EL (cell line): Measurements from ENCODE around the gene GPR142.

Experiments
- DNase-seq: peaks from one replicate; pipeline ENCODE4 v3.0.0-alpha.2; 2016

GPR142 gene, protein sequence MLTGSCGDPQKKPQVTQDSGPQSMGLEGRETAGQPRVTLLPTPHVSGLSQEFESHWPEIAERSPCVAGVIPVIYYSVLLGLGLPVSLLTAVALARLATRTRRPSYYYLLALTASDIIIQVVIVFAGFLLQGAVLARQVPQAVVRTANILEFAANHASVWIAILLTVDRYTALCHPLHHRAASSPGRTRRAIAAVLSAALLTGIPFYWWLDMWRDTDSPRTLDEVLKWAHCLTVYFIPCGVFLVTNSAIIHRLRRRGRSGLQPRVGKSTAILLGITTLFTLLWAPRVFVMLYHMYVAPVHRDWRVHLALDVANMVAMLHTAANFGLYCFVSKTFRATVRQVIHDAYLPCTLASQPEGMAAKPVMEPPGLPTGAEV

DNA sequence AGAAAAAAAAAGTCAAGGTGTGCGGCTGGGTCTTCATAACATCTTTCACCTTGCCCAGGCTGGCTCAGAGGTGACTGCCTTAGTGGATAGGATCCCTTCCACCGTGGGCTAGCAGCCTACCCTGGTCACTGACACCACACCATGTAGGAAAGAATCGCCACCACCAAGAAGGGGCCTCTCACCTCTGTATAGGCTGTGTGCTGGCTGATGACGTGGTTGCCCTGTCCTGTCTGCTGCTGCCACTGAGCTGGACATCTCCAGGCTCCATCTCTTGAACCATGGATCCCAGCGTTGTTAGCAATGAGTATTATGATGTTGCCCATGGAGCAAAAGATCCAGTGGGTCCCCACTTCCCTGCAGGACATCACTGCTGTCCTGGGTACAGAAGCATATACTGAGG lies at the start of gene GPR142:
Gene GPR142 (plus strand): TSS at position 301 of the 400 bp plus-strand sequence. CDS start 2,035 bp downstream, outside the sequence.
- no peak for DNase-seq

DNA sequence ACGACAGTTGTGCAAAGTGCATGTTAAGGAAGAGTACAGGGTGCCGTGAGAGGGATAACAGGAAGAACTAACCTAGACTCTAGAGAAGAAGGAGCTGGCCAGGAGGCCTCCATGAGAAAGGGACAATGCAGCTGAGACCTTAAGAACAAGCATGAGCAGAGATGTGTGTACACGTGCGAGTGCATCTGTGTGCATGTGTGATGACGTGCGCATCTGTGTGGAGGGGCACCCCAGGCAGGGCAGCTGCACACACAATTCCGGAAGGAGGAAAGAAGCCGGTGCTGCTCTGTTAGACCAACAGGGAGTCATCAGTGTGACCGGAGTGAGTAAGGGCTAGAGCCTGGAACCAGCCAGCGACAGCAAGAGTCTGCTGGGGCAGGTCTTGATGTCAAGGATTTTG lies 48.9 kb upstream of the GPR142 start:
- no peak for DNase-seq

- DNase-seq = no peak
Observed at GRCh38 chr17:74324521-74324920, 42.8 kb upstream of the GPR142 start.

- DNase-seq = no peak
Observed at GRCh38 chr17:74325376-74325742, 41.9 kb upstream of the GPR142 start.

DNA sequence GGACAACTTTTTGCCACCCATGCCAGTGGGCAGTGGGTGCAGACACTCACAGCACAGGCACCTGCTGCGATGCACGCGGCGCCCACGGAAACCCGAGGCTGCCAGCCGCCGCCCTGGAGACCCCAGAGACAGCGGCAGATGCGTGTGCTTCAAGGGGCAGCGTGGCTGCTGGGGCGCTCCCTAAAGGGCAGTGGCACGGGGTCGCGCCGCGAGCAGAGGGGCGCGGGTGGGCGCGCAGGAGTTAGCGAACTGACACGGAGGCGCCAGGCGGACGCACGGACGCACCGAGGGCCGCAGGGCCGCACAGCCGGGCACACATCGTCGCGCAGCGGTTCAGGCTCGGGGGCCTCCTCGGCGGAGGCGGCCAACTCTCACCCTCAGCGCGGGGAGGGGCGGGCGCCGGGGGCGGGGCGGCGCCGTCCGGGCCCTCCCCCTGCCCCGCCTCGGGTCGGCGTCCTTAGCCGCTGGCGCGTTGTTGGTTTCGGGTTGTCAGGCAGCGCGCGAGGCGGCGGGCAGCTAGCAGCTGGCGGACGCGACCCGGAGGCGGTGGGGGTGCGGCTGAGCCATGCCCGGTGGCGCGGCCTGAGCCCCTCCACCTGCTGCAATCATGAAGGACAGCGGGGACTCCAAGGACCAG lies 41.4 kb upstream of the GPR142 start, which contains the start of gene KIF19:
Gene KIF19 (plus strand): TSS at position 484 of the 637 bp plus-strand sequence. CDS start 124 bp downstream, at position 608.
- DNase-seq = no peak

DNA sequence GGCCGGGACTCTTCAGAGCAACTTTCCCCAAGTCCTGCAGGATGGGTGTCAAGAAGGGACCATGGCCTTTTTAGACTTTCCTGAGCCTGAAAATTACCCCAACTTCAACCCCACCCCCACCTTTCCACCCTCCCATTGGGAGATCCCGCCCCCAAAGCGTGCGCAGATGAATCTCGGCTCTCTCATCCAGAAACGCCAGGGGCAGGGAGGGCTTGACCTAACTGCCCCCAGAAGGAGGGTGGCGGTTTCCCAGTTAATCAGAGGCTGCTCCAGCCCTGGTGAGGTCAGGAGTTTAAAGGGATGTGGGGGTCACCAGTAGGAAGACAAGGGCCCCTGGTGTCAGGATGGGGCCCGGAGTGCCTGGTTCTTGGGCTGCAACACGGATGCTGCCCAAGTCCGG lies 40.8 kb upstream of the GPR142 start:
- DNase-seq = no peak

GRCh38 chr17:74328487-74328886 lies 38.8 kb upstream of the GPR142 start:
- no peak for DNase-seq

GRCh38 chr17:74329378-74329777 lies 37.9 kb upstream of the GPR142 start:
- DNase-seq = no peak

- no peak for DNase-seq
Observed at GRCh38 chr17:74330446-74330845, 36.9 kb upstream of the GPR142 start.

DNA sequence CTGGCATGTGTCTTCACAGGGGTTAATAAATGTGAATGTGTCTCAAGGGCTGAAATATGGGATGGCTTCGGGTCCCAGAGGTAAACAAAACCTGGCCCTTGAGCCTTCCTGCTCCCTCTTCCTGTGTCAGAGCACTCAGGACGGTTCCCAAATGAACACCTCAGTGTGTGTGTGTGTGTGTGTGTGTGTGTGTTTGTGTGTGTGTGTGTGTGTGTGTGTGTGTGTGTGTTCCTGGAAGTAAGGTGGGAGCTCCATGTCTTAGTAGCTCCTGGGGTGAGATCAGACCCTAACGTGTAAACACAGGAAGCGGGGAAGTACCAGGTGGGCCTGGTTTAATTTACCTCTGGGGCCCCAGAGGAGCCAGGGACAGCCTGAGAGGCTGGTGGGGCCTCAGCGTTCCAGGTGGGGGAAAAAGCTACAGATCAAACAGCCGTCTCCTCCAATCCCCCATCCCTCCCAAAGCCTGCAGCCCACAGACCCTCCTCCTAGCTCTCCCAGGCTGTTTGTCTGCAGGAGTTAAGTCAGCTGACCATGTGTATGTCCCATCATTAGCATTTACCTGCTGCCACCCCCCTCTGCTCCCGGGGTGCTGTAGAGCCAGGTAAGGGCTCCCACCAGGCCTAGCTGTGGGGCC lies 35.2 kb upstream of the GPR142 start:
- DNase-seq = no peak

GRCh38 chr17:74332763-74333283 lies 34.5 kb upstream of the GPR142 start:
- no peak for DNase-seq

DNA sequence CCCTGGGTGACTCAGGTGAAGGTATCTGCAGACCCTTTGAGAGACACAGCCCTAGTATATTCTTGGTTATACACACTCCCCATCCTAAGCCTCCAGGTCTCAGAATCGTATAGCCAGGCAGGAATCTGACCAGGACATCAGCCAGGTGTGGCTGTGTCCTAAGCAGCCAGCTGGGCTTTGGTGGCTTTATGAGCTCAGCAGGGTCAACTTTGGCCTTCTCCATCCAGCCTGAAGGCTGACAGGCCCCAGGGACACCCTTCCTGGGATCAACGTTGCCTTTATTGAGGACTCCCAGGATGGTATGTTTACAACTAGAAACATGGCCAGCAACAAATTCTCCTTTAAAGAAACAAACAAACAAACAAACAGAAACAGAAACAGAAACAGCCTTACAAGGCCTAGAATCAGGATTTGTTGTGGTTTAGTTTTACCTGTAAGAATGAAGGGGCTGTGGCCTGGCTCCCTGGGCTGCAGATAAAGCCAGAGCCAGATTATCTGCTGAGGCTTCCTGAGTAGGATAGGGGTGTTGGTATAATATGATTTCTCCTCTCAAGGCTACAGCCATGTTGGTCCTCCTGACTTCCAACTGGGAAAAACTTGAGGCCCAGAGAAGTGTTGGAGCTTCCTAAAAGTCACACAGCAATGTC lies 32.8 kb upstream of the GPR142 start:
- DNase-seq = no peak

- DNase-seq = no peak
Observed at GRCh38 chr17:74335529-74336062, 31.7 kb upstream of the GPR142 start.

DNA sequence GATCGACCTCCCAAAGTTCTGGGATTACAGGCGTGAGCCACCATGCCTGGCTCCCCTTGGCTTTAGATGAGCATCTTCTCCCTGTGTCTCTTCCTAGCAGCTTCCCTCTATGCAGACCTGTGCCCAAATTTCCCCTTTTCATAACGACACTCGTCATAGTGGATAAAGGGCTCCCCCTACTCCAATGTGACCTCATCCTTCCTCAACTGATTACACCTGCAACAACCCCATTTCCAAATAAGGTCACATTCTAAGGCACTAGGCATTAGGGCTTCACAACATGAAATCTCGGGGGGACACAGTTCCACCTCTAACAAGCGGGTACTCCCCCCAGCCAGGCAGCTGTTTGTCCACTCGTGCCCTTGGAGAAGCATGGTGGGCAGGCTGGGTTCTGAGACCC lies 31.0 kb upstream of the GPR142 start:
- no peak for DNase-seq

- no peak for DNase-seq
Observed at GRCh38 chr17:74337834-74338500, 29.3 kb upstream of the GPR142 start.

- no peak for DNase-seq
Observed at GRCh38 chr17:74339537-74340195, 27.6 kb upstream of the GPR142 start.

DNA sequence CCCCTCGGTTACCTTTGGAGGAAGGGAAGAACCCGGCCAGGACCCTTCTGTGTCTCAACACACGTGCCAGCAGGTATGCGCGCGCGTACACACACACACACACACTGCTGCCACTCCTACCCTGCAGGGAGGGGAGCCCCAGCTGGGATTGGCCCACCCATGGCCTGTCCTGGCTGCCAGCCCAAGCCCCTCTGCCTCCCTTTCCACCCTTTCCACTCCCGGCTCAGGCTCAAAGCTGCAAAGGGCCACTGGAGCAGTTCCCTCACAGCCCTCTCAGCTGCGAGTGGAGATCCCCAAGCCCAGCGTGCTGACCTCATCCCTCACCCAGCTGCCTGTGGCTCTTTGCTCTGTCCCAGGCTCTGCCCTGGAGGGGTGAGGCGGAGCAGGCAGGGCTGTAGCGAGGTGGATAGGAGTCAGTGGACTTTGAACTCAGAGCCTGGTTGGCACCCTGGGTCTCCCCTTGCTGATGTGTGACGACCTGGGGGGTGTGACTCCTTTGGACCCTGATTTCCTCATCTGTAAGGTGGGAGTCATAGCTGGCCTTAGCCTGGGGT lies 26.8 kb upstream of the GPR142 start:
- no peak for DNase-seq

GRCh38 chr17:74342224-74342623 lies 25.1 kb upstream of the GPR142 start:
- DNase-seq = no peak

DNA sequence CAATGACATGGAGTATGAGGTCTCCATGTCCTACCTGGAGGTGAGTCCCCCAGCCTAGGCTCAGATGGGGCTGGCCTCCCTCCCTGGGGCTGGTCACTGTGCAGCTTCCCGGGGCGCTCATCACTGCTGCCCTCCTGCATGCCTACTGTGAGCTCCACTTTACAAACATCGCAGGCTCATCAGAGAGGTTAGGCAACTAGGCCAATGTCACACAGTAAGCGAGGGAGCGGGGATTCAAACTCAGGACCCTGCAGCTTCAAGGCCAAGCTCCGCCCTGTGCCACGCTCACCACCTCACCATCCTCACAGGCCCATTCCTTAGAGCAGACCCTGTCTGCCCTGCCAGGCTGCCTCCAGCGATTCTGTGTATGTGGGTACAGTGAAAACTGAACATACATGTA lies 24.2 kb upstream of the GPR142 start:
- no peak for DNase-seq

- DNase-seq = no peak
Observed at GRCh38 chr17:74343526-74344284, 23.6 kb upstream of the GPR142 start.

DNA sequence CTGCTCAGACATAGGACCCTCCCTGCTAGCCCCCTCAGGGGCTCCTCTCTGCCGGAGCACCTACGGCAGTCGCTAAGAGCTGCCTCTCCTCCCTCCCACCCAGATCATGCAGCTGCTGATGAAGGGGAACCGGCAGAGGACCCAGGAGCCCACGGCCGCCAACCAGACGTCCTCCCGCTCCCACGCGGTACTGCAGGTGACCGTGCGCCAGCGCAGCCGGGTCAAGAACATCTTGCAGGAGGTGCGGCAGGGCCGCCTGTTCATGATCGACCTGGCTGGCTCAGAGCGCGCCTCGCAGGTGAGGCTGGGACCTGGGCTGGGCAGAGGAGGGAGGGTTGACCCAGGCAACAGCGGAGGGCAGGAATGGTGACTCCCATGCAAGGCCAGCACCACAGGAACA lies 22.6 kb upstream of the GPR142 start:
- DNase-seq = no peak
